ENCODE measurements around the gene ACTR2. TPM values are rescaled to one million over a fixed set of nuclear protein-coding genes. Genes with fewer than 3 reads are reported as not detected.

The ACTR2 gene
- total and polyA plus RNA-seq, 8 donors: 16.8 to 187 (median 59.4) TPM

GRCh38 chr2:65281627-65282351 is 54.2 kb downstream of the ACTR2 start:
- TF ChIP-seq POLR2A (IDR thresholded peaks at IDR 0.05): no peak
- no peak for TF ChIP-seq EP300 (IDR thresholded peaks at IDR 0.05)
- TF ChIP-seq POLR2AphosphoS5 (IDR thresholded peaks at IDR 0.05): no peak
- TF ChIP-seq CTCF (IDR thresholded peaks at IDR 0.05): no peak
- peaks cover 0 to 21% (median 9%) of the 10 kb centered on the region in 4 donors for H3K4me1 ChIP-seq
- H3K36me3 ChIP-seq: no peaks in the 10 kb centered on the region
- no peak overlapping the region for H3K4me3 ChIP-seq
- peak overlapping the region in 2 of 5 donors; percentile 12 to 13 for H3K27ac ChIP-seq
- H3K27me3 ChIP-seq: no peaks in the 10 kb centered on the region
- peak in 1 of 2 donors; percentile 84 for DNase-seq
- 21 to 34% (median 26%) methylated on average over 4 of the region's 4 CpGs for WGBS, 5 donors
- no peaks in the 10 kb centered on the region for H3K9me3 ChIP-seq
- intact Hi-C loops (cut with DNase I; ENCODE audit: low total_unique reads): no loop called here

- intact Hi-C loops (cut with DNase I; ENCODE audit: low total_unique reads): no loop called here
- Histone ChIP-seq H3K27ac (peak overlapping the region in 1 of 5 donors; percentile 13), H3K4me3 (no peak overlapping the region), H3K36me3 (no peaks in the 10 kb centered on the region), H3K27me3 (no peaks in the 10 kb centered on the region), H3K4me1 (peaks cover 0 to 21% (median 9%) of the 10 kb centered on the region in 4 donors), H3K9me3 (no peaks in the 10 kb centered on the region)
- TF ChIP-seq EP300 (IDR thresholded peaks at IDR 0.05) (no peak), POLR2AphosphoS5 (IDR thresholded peaks at IDR 0.05) (no peak), CTCF (IDR thresholded peaks at IDR 0.05) (no peak), POLR2A (IDR thresholded peaks at IDR 0.05) (no peak)
- DNase-seq: no peak
- 68 to 88% (median 72%) methylated on average over 2 to 3 of the region's 3 CpGs for WGBS, 5 donors
These were observed 54.9 kb downstream of the ACTR2 start for GRCh38 chr2:65282477-65283053.

- H3K9me3 ChIP-seq: no peaks in the 10 kb centered on the region
- WGBS, 5 donors: 94 to 99% (median 96%) methylated on average over 4 of the region's 4 CpGs
- no peaks in the 10 kb centered on the region for H3K27me3 ChIP-seq
- TF ChIP-seq POLR2AphosphoS5 (IDR thresholded peaks at IDR 0.05) (no peak), CTCF (IDR thresholded peaks at IDR 0.05) (no peak), EP300 (IDR thresholded peaks at IDR 0.05) (no peak), POLR2A (IDR thresholded peaks at IDR 0.05) (no peak)
- DNase-seq: no peak
- H3K4me1 ChIP-seq: peaks cover 0 to 6% (median 2%) of the 10 kb centered on the region in 4 donors
- H3K36me3 ChIP-seq: no peaks in the 10 kb centered on the region
- intact Hi-C loops (cut with DNase I; ENCODE audit: low total_unique reads): no loop called here
- no peak overlapping the region for H3K4me3 ChIP-seq
- H3K27ac ChIP-seq: no peak overlapping the region
These were observed 59.7 kb downstream of the ACTR2 start for GRCh38 chr2:65287364-65287763.

GRCh38 chr2:65291216-65292105 is 63.8 kb downstream of the ACTR2 start:
- intact Hi-C loops (cut with DNase I; ENCODE audit: low total_unique reads): no loop called here
- 86 to 88% (median 86%) methylated on average over 11 of the region's 11 CpGs for WGBS, 5 donors
- no peak for TF ChIP-seq POLR2AphosphoS5 (IDR thresholded peaks at IDR 0.05)
- no peak for TF ChIP-seq POLR2A (IDR thresholded peaks at IDR 0.05)
- TF ChIP-seq CTCF (IDR thresholded peaks at IDR 0.05): no peak
- TF ChIP-seq EP300 (IDR thresholded peaks at IDR 0.05): no peak

More at GRCh38 chr2:65291216-65292105, 63.8 kb downstream of the ACTR2 start:
- Histone ChIP-seq H3K36me3 (no peaks in the 10 kb centered on the region), H3K4me1 (peaks cover 0 to 14% (median 6%) of the 10 kb centered on the region in 4 donors), H3K27ac (no peak overlapping the region), H3K27me3 (no peaks in the 10 kb centered on the region), H3K9me3 (no peaks in the 10 kb centered on the region), H3K4me3 (no peak overlapping the region)
- DNase-seq: no peak
